Bronchial epithelial cell (primary cell): ENCODE data around the gene IRF7. TPM values are rescaled to one million over a fixed set of nuclear protein-coding genes. Genes with fewer than 3 reads are reported as not detected.
A peak's percentile ranks its signal among the peaks of the same experiment; 100 is the strongest.

Experiments
- DNase-seq: peaks from one replicate; pipeline ENCODE4 v3.0.0-alpha.2; 2010; ENCODE audit warnings: low read depth
- FAIRE-seq: peaks from 2 replicates; lab custom pipeline; 2011; peaks lifted over from hg19 to GRCh38; lab: Jason Lieb, UNC
- H3K27me3 ChIP-seq: 2 replicates; pipeline ENCODE4 v1.5.1; 2011; ENCODE audit warnings: low read length; ENCODE audit not compliant: control insufficient read depth, insufficient read depth
- H3K36me3 ChIP-seq: 2 replicates; pipeline ENCODE4 v1.5.1; 2011; ENCODE audit warnings: low read length; ENCODE audit not compliant: control insufficient read depth, insufficient read depth
- H3K4me3 ChIP-seq: 2 replicates; pipeline ENCODE4 v1.5.1; 2011; ENCODE audit warnings: mild to moderate bottlenecking, low read depth, low read length, control low read depth
- total RNA-seq: library from RNA; depleted of rRNA; stranded (reverse); fragments of >200 nt; gene quantifications from 2 replicates; pipeline ENCODE4 v1.2.1, GENCODE V29; 2014
- TF ChIP-seq, protein P1 (sequence below): IDR thresholded peaks from 2 replicates; pipeline ENCODE4 v1.5.1; 2011; ENCODE audit warnings: mild to moderate bottlenecking, moderate library complexity, low read length, control low read depth, inconsistent platforms; ENCODE audit not compliant: insufficient read depth, severe bottlenecking

IRF7 gene
- total RNA-seq, 1 donor from 2014 or later = 15.3 TPM

DNA sequence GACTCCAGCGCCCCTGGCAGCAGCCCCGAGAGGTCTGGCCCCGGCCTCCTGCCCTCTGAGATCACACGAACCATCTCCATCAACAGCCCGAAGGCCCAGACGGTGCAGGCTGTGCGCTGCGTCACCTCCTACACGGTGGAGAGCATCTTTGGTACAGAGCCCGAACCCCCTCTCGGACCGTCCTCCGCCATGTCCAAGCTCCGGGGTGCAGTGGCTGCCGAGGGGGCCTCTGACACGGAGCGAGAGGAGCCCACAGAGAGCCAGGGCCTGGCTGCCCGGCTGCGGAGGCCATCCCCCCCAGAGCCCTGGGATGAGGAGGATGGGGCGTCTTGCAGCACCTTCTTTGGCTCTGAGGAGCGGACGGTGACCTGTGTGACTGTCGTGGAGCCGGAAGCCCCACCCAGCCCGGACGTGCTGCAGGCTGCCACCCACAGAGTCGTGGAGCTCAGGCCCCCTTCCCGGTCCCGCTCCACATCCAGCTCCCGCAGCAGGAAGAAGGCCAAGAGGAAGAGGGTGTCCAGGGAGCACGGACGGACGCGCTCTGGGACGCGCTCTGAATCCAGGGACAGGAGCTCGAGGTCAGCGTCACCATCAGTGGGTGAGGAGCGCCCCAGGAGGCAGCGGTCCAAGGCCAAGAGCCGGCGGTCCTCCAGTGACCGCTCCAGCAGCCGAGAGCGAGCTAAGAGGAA lies 7.6 kb downstream of the IRF7 start:
- Histone ChIP-seq H3K36me3 (peaks cover 63% of the 10 kb centered on the region), H3K4me3 (no peak overlapping the region), H3K27me3 (no peaks in the 10 kb centered on the region)
- TF ChIP-seq, protein P1, sequence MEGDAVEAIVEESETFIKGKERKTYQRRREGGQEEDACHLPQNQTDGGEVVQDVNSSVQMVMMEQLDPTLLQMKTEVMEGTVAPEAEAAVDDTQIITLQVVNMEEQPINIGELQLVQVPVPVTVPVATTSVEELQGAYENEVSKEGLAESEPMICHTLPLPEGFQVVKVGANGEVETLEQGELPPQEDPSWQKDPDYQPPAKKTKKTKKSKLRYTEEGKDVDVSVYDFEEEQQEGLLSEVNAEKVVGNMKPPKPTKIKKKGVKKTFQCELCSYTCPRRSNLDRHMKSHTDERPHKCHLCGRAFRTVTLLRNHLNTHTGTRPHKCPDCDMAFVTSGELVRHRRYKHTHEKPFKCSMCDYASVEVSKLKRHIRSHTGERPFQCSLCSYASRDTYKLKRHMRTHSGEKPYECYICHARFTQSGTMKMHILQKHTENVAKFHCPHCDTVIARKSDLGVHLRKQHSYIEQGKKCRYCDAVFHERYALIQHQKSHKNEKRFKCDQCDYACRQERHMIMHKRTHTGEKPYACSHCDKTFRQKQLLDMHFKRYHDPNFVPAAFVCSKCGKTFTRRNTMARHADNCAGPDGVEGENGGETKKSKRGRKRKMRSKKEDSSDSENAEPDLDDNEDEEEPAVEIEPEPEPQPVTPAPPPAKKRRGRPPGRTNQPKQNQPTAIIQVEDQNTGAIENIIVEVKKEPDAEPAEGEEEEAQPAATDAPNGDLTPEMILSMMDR = no peak
- FAIRE-seq (no peak), DNase-seq (no peak)

DNA sequence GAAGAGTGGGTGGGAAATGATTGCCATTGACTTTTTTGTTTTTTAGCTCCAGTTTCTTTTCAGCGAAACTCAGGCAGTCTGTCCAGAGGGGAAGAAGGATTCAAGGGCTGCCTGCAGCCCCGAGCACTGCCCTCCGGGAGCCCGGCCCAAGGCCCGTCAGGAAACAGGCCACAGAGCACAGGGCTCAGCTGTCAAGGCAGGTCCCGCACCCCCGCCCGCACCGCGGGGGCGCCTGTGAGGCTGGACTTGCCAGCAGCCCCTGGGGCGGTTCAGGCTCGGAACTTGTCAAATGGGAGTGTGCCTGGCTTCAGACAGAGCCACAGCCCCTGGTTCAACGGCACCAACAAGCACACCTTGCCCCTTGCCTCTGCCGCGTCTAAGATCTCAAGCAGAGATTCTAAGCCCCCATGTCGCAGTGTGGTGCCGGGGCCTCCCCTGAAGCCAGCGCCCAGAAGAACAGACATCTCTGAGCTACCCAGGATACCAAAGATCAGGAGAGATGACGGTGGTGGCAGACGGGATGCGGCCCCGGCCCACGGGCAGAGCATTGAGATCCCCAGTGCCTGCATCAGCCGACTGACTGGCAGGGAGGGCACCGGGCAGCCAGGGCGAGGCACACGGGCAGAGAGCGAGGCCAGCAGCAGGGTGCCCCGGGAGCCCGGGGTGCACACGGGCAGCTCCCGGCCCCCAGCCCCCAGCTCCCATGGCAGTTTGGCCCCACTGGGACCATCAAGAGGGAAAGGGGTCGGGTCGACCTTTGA lies 8.6 kb downstream of the IRF7 start:
- TF ChIP-seq, protein P1 = no peak
- no peaks in the 10 kb centered on the region for H3K27me3 ChIP-seq
- H3K4me3 ChIP-seq = no peak overlapping the region
- peaks cover 59% of the 10 kb centered on the region for H3K36me3 ChIP-seq
- no peak for FAIRE-seq
- DNase-seq = no peak

DNA sequence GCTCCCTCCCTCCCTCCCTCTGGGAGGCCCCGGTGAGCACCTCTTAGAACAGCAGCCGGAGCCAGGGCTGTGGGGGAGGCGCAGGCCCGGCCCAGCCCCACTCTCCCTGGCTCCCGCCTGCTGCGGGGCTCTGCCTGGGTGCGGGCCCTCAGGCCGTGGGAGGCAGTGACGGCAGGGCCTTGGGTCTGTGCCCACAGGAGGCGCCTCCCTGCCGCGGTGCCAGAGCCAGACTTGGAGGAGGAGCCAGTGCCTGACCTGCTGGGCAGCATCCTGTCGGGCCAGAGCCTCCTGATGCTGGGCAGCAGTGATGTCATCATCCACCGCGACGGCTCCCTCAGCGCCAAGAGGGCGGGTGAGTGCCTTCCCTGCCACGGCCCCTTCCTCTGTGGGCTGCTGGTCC lies 9.5 kb downstream of the IRF7 start:
- FAIRE-seq (no peak), DNase-seq (peak; percentile 58)
- no peaks in the 10 kb centered on the region for H3K27me3 ChIP-seq
- peaks cover 64% of the 10 kb centered on the region for H3K36me3 ChIP-seq
- TF ChIP-seq, protein P1 = no peak
- H3K4me3 ChIP-seq = no peak overlapping the region

DNA sequence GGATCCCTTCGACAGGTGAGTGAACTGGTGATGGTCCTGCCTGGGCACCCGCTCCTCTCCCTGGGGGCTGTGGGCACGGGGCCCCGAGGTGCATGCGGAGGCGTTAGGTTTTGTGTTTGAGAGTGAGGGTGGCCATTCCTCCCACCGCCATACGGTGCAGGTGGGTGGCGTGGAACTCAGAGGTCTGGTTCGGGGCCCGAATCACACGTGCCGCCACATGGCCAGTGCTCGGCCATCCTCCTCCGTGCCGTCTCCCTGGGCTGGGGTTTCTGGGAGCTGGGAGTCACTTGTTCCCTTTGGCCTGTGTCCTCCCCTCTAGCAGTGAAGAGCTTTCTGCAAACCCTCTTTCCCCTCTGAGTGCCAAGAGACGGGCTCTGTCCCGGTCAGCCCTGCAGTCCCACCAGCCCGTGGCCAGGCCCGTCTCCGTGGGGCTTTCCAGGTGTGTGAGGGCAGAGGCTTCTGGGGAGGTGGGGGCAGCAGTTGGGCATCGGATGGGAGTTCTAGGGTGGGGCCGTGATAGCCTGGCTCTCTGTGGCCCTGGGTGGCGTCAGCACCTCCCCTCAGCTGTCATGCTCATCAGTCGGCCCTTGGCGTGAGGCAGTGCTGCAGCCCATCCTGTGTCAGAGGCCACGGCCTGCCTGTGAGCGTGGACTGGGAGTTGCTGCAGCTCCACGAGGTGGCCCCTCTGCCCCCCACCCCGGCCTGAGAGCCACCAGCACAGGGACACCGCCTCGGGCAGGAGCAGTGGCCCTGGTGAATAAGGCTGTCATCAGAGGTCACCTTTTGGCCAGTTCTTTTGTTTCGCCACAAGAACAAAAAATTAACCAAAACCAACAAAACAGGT lies 10.2 kb downstream of the IRF7 start:
- TF ChIP-seq, protein P1 = no peak
- FAIRE-seq (no peak), DNase-seq (no peak)
- Histone ChIP-seq H3K27me3 (no peaks in the 10 kb centered on the region), H3K4me3 (no peak overlapping the region), H3K36me3 (peaks cover 57% of the 10 kb centered on the region)

DNA sequence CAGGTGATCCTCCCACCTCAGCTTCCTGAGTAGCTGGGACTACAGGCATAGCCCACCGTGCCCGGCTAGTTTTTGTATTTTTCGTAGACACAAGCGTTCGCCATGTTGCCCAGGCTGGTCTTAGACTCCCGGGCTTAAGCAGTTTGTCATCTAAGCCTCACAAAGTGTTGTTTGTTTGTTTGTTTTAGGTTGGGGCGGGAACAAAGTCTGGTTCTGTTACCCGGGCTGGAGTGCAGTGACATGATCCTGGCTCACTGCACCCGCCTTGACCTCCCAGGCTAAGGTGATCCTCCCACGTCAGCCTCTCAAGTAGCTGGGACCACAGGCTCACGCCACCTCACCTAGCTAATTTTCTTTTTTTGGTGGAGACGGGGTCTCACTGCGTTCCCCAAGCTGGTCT lies 12.6 kb downstream of the IRF7 start:
- FAIRE-seq (no peak), DNase-seq (no peak)
- Histone ChIP-seq H3K36me3 (peaks cover 46% of the 10 kb centered on the region), H3K27me3 (no peaks in the 10 kb centered on the region), H3K4me3 (no peak overlapping the region)
- TF ChIP-seq, protein P1 = no peak
